GM12892 (cell line): ENCODE results near the gene TMEM125.

Experiments used
- POLR2A ChIP-seq: IDR thresholded peaks from 2 replicates; pipeline ENCODE4 v1.6.1; 2011; ENCODE audit warnings: low read depth, low read length, control low read depth
- TAF1 ChIP-seq: IDR thresholded peaks from 2 replicates; pipeline ENCODE4 v1.6.1; 2011; ENCODE audit warnings: low read depth, mild to moderate bottlenecking, control low read depth, low read length, borderline replicate concordance

DNA sequence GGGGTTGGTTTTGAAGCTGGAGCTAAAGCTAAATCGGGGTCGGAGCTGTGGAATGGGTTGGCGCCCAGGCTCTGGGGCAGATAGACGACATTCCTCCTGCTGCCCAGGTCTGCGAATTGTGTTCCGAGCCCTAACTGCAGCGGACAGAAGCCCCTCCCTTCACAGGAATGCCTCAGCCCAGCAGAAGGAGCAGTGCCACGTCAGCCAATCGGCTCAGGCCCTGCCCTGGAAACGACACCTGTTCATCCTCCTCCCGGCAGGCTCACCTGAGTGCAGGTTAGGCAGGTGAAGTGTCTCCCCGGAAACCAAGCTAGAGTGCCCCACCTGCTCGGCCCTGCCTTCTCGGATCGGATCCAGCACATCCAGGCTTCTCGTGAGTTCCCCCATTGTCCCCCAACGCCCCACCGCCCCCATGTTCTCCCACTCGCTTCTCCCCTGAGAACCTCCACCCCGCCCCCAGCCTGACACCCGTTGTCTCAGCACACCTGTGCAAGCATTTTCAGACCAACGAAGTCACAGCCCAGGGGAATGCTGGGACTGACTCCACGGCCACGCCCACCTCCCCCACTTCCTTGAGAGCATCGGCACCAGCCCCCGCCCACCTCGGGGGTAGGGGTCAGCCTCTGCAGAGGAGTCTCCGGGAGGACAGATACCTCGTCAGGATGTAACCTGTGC, 775 bp downstream of the TMEM125 start:
- TF ChIP-seq POLR2A (no peak), TAF1 (no peak)
